IgD-negative memory B cell (primary cell): ENCODE results near the gene CNPY1. TPM values are rescaled to one million over a fixed set of nuclear protein-coding genes. Genes with fewer than 3 reads are reported as not detected.

Source experiments
- H3K27ac Mint-ChIP-seq, 3 donors: one replicate each; pipeline ENCODE4 v1.8.0; 2020 to 2022; ENCODE audit warnings: mild to moderate bottlenecking in 3 of 3, mixed read lengths in 3 of 3, moderate library complexity in 1 of 3
- H3K27me3 Mint-ChIP-seq: one replicate; pipeline ENCODE4 v1.8.0; 2021; ENCODE audit warnings: mixed read lengths
- H3K36me3 Mint-ChIP-seq: one replicate; pipeline ENCODE4 v1.8.0; 2020; ENCODE audit warnings: mild to moderate bottlenecking, mixed read lengths
- H3K4me1 Mint-ChIP-seq, 3 donors: one replicate each; pipeline ENCODE4 v1.8.0; 2020 to 2022; ENCODE audit warnings: mixed read lengths in 3 of 3, mild to moderate bottlenecking in 1 of 3
- H3K4me3 Mint-ChIP-seq, 4 donors: one replicate each; pipeline ENCODE4 v1.8.0; 2020 to 2022; ENCODE audit warnings: mild to moderate bottlenecking in 4 of 4, mixed read lengths in 4 of 4, moderate library complexity in 3 of 4
- H3K9me3 Mint-ChIP-seq, 3 donors: one replicate each; pipeline ENCODE4 v1.8.0; 2020 to 2021; ENCODE audit warnings: mixed read lengths in 3 of 3, mild to moderate bottlenecking in 1 of 3
- polyA plus RNA-seq: library from polyadenylated mRNA; unstranded; fragments of 300-500 nt; fragmentation: Illumina TruSeq; gene quantifications from one replicate; pipeline ENCODE4 v1.2.3, GENCODE V29; 2021

CNPY1 gene
- polyA plus RNA-seq, 1 donor from 2014 or later, result not detected

GRCh38 chr7:155454183-155455112 lies 91.9 kb downstream of the CNPY1 start:
- Mint-ChIP-seq H3K9me3 (peaks cover 0 to 6% (median 0%) of the 10 kb centered on the region in 3 donors), H3K27ac (peak overlapping the region; percentile 59 to 90 (median 65)), H3K4me3 (peak overlapping the region in 1 of 4 donors; percentile 60), H3K36me3 (no peaks in the 10 kb centered on the region), H3K27me3 (peaks cover 59% of the 10 kb centered on the region), H3K4me1 (peaks cover 2 to 10% (median 4%) of the 10 kb centered on the region in 3 donors)

- peaks cover 2 to 10% (median 4%) of the 10 kb centered on the region in 3 donors for H3K4me1 Mint-ChIP-seq
- peaks cover 59% of the 10 kb centered on the region for H3K27me3 Mint-ChIP-seq
- H3K36me3 Mint-ChIP-seq, result no peaks in the 10 kb centered on the region
- H3K4me3 Mint-ChIP-seq, result peak overlapping the region in 2 of 4 donors; percentile 4 to 52
- peak overlapping the region in 2 of 3 donors; percentile 80 to 82 for H3K27ac Mint-ChIP-seq
- H3K9me3 Mint-ChIP-seq, result peaks cover 0 to 6% (median 0%) of the 10 kb centered on the region in 3 donors
These were observed 92.8 kb downstream of the CNPY1 start for GRCh38 chr7:155453296-155454182.

- Mint-ChIP-seq H3K4me3 (peak overlapping the region in 2 of 4 donors; percentile 4 to 52), H3K4me1 (peaks cover 4 to 10% (median 6%) of the 10 kb centered on the region in 3 donors), H3K9me3 (peaks cover 0 to 6% (median 0%) of the 10 kb centered on the region in 3 donors), H3K27me3 (peaks cover 66% of the 10 kb centered on the region), H3K27ac (peak overlapping the region in 2 of 3 donors; percentile 80 to 82), H3K36me3 (no peaks in the 10 kb centered on the region)
These were observed 93.7 kb downstream of the CNPY1 start for GRCh38 chr7:155452505-155453295.

GRCh38 chr7:155451840-155452239 lies 94.5 kb downstream of the CNPY1 start:
- H3K27ac Mint-ChIP-seq, result peak overlapping the region in 2 of 3 donors; percentile 47 to 87

More at GRCh38 chr7:155451840-155452239, 94.5 kb downstream of the CNPY1 start:
- Mint-ChIP-seq H3K27me3 (peaks cover 70% of the 10 kb centered on the region), H3K9me3 (peaks cover 0 to 4% (median 0%) of the 10 kb centered on the region in 3 donors), H3K4me1 (peaks cover 6 to 10% (median 7%) of the 10 kb centered on the region in 3 donors), H3K4me3 (peak overlapping the region in 2 of 4 donors; percentile 0 to 6), H3K36me3 (no peaks in the 10 kb centered on the region)

Other genes starting within 250 kb of the CNPY1 start
- 28.5 TPM for gene INSIG1, start 248.7 kb downstream of the CNPY1 start, polyA plus RNA-seq
- not detected for gene EN2, start 88.4 kb downstream of the CNPY1 start, polyA plus RNA-seq
- 72.4 TPM for gene RBM33, start 98.1 kb upstream of the CNPY1 start, polyA plus RNA-seq